Keratinocyte (primary cell): Measurements from ENCODE around the gene LMNA.

ENCODE experiments used
- CTCF ChIP-seq, 3 experiments: IDR thresholded peaks in 1 of 3; conservative IDR thresholded peaks in 1 of 3; optimal IDR thresholded peaks in 1 of 3; 2 replicates in 2 of 3; 3 replicates in 1 of 3; pipeline versions ENCODE3 to v1.5.1; 2011; ENCODE audit warnings: low read length in 3 of 3, mild to moderate bottlenecking in 3 of 3, moderate library complexity in 2 of 3, control low read depth in 1 of 3, inconsistent platforms in 1 of 3; ENCODE audit not compliant: insufficient read depth in 2 of 3; ENCODE audit errors: extremely low read depth in 1 of 3
- EZH2 ChIP-seq: IDR thresholded peaks from one replicate; pipeline ENCODE4 v1.6.1; 2012; ENCODE audit warnings: inconsistent platforms, mild to moderate bottlenecking, low read length, moderate library complexity

GRCh38 chr1:156119503-156120209 lies 5.1 kb downstream of the LMNA start:
- TF ChIP-seq CTCF (optimal IDR thresholded peaks at IDR 0.05 in 1 of 3, IDR thresholded peaks at IDR 0.05 in 1 of 3, conservative IDR thresholded peaks at IDR 0.05 in 1 of 3; ENCODE audit: extremely low read depth in 1 of 3, insufficient read depth in 2 of 3, low read length in 3 of 3), result no peak
- no peak for TF ChIP-seq EZH2
